ENCODE results near the gene CACNA2D3.

CACNA2D3 gene

DNA sequence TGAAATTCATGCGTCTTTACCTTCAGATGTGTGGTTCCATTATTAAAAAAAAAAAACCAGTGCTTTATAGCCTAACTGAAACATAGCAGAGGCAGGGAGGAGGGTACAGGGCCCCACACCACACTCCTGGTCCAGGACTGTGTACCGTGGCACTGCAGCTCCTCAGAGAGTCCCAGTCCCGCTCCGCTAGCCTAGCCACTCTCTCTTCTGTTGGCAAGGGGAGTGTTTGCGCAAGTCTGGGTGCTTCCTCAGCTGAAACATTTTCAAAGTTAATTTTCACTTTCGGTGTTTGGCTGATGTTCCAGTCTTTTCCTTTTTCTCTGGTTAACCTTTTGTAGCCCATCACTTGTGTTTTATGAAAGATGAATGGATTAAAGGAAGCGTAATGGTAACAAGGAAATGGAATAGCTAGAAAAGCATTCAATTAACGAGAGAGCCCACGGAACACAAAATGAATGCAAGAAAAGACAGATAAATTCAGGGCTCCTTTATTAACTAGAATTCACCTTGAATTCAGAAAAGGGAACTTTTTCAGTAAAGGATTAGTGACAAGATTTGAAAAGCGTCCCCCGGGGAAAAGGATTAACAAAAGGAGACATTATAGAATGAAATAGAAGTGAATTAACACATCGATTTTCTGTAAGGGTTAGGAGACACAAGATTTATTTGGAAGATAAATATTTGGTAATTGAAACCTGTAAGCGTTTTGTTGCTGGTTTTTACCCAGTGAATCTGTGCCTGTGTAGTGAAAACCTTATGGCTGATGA lies 177.0 kb downstream of the CACNA2D3 start:
- Histone ChIP-seq H3K9ac (ENCODE audit: low read depth, low read length) (no peak overlapping the region), H3K36me3 (ENCODE audit: insufficient read depth, low read depth, low read length) (no peaks in the 10 kb centered on the region), H3K4me3 (ENCODE audit: low read length) (no peak overlapping the region), H3K27ac (ENCODE audit: low read length) (no peak overlapping the region), H3K4me1 (ENCODE audit: insufficient read depth, low read length) (peaks cover 10% of the 10 kb centered on the region), H3K9me3 (ENCODE audit: insufficient read depth, low read depth, low read length) (no peaks in the 10 kb centered on the region), H3K27me3 (ENCODE audit: insufficient read depth, low read length) (no peaks in the 10 kb centered on the region)

DNA sequence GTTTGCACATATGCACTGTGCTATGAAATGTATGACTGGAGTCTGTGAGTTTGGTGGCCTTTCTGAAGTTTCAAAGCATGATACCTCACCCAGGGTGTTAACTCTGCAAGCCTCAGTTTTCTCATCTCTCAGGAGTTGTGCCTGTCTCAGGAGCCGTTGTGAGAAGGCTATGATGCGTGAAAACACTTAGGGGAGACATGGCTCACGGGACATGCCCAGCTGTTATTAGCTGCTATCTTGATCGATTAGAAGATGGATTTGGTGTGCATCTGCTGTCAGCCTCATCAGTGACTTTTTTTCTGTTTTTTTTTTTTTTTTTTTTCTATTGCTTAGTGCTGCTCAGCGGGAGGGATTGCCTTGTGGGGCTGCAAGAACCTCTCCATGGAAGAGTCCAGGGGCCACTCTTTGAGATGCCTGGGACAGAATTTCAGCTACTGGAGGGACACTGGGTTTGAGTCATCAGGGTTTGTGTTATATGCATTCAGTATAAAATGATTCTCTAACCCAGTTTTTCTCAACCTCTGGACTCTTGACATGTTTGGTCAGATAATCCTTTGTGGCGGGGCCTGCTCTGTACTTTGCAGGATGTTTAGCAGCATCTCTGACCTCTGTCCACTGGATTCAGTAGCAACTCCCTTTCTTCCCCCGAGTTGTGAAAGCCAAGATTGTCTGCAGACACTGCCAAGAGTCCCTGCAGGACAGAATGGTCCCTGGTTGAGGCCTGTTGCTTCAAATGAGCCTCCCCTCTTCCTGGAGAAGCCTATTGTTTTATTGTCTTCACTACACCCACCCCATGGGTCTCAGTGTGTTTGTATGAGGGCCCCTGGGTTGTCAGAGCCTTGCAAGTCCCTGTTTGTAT lies 181.4 kb downstream of the CACNA2D3 start:
- H3K27me3 ChIP-seq (ENCODE audit: insufficient read depth, low read length), result no peaks in the 10 kb centered on the region
- H3K27ac ChIP-seq (ENCODE audit: low read length), result no peak overlapping the region
- no peak overlapping the region for H3K4me3 ChIP-seq (ENCODE audit: low read length)
- H3K36me3 ChIP-seq (ENCODE audit: insufficient read depth, low read depth, low read length), result no peaks in the 10 kb centered on the region
- H3K9me3 ChIP-seq (ENCODE audit: insufficient read depth, low read depth, low read length), result no peaks in the 10 kb centered on the region
- H3K4me1 ChIP-seq (ENCODE audit: insufficient read depth, low read length), result no peaks in the 10 kb centered on the region; the same call in 1 of the 2 replicates
- H3K9ac ChIP-seq (ENCODE audit: low read depth, low read length), result no peak overlapping the region

DNA sequence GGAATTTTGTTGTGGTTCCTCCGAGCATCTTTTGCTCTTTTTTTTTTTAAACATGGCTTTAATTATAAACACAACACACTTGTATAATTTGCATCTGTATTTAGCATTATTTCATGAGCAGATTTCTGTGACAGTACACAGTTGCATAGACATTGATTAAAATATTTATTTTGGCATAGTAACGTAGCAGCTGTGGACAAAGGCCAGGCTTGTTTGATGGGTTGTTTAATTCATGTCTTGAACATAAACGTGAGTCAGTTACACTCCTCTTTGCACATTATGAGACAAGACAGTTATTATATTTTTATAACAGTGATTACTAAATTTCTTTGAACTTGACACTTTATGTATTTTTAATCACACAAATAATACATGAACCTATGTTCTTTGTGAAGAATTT lies 182.5 kb downstream of the CACNA2D3 start:
- H3K27ac ChIP-seq (ENCODE audit: low read length), result no peak overlapping the region
- H3K27me3 ChIP-seq (ENCODE audit: insufficient read depth, low read length), result no peaks in the 10 kb centered on the region
- H3K4me3 ChIP-seq (ENCODE audit: low read length), result no peak overlapping the region

GRCh38 chr3:54305409-54306099 lies 183.2 kb downstream of the CACNA2D3 start:
- H3K27ac ChIP-seq (ENCODE audit: low read length), result no peak overlapping the region
- H3K4me1 ChIP-seq (ENCODE audit: insufficient read depth, low read length), result no peaks in the 10 kb centered on the region
- H3K27me3 ChIP-seq (ENCODE audit: insufficient read depth, low read length), result no peaks in the 10 kb centered on the region
- no peaks in the 10 kb centered on the region for H3K36me3 ChIP-seq (ENCODE audit: insufficient read depth, low read depth, low read length)
- H3K9me3 ChIP-seq (ENCODE audit: insufficient read depth, low read depth, low read length), result no peaks in the 10 kb centered on the region
- H3K4me3 ChIP-seq (ENCODE audit: low read length), result no peak overlapping the region
- no peak overlapping the region for H3K9ac ChIP-seq (ENCODE audit: low read depth, low read length)

More for the DNA sequence above, 182.5 kb downstream of the CACNA2D3 start:
- no peaks in the 10 kb centered on the region for H3K36me3 ChIP-seq (ENCODE audit: insufficient read depth, low read depth, low read length)
- no peak overlapping the region for H3K9ac ChIP-seq (ENCODE audit: low read depth, low read length)
- H3K9me3 ChIP-seq (ENCODE audit: insufficient read depth, low read depth, low read length), result no peaks in the 10 kb centered on the region
- no peaks in the 10 kb centered on the region for H3K4me1 ChIP-seq (ENCODE audit: insufficient read depth, low read length)

GRCh38 chr3:54307566-54308180 lies 185.3 kb downstream of the CACNA2D3 start:
- Histone ChIP-seq H3K27me3 (ENCODE audit: insufficient read depth, low read length) (no peaks in the 10 kb centered on the region), H3K9ac (ENCODE audit: low read depth, low read length) (no peak overlapping the region), H3K4me3 (ENCODE audit: low read length) (no peak overlapping the region), H3K36me3 (ENCODE audit: insufficient read depth, low read depth, low read length) (no peaks in the 10 kb centered on the region), H3K4me1 (ENCODE audit: insufficient read depth, low read length) (no peaks in the 10 kb centered on the region), H3K9me3 (ENCODE audit: insufficient read depth, low read depth, low read length) (no peaks in the 10 kb centered on the region), H3K27ac (ENCODE audit: low read length) (no peak overlapping the region)

- no peak overlapping the region for H3K4me3 ChIP-seq (ENCODE audit: low read length)
- H3K27ac ChIP-seq (ENCODE audit: low read length), result no peak overlapping the region
- H3K9me3 ChIP-seq (ENCODE audit: insufficient read depth, low read depth, low read length), result no peaks in the 10 kb centered on the region
- no peak overlapping the region for H3K9ac ChIP-seq (ENCODE audit: low read depth, low read length)
- H3K27me3 ChIP-seq (ENCODE audit: insufficient read depth, low read length), result no peaks in the 10 kb centered on the region
- H3K4me1 ChIP-seq (ENCODE audit: insufficient read depth, low read length), result no peaks in the 10 kb centered on the region
- H3K36me3 ChIP-seq (ENCODE audit: insufficient read depth, low read depth, low read length), result no peaks in the 10 kb centered on the region
Measured at GRCh38 chr3:54309601-54310000, 187.2 kb downstream of the CACNA2D3 start.

DNA sequence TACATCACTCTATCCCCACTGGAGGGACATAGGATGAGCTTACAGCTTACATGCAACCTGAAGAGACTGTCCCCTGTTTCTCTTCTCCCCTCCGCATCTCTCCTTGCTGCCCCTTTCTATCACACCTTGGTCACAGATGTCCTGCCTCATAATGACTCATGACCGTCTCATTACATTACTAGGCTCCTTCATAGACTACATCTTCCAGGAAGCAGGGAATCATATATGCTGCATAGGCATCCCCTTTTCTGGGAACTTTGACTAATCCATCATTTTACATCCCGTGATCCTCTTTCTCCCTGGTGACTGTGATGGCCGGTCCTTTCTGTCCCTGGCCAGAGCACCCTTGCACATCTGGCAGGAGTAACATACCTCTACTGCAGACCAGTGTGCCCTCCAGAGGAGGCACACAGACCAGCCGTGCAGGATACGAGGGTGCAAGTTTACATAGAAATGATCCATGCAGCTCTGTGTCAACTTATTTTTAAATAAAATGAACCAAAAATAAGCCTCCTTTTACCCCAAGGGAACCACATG lies 188.9 kb downstream of the CACNA2D3 start:
- Histone ChIP-seq H3K9me3 (ENCODE audit: insufficient read depth, low read depth, low read length) (no peaks in the 10 kb centered on the region), H3K27me3 (ENCODE audit: insufficient read depth, low read length) (no peaks in the 10 kb centered on the region), H3K4me3 (ENCODE audit: low read length) (no peak overlapping the region), H3K4me1 (ENCODE audit: insufficient read depth, low read length) (no peaks in the 10 kb centered on the region), H3K27ac (ENCODE audit: low read length) (no peak overlapping the region), H3K36me3 (ENCODE audit: insufficient read depth, low read depth, low read length) (no peaks in the 10 kb centered on the region), H3K9ac (ENCODE audit: low read depth, low read length) (no peak overlapping the region)

GRCh38 chr3:54312156-54312899 lies 190.0 kb downstream of the CACNA2D3 start:
- Histone ChIP-seq H3K4me1 (ENCODE audit: insufficient read depth, low read length) (no peaks in the 10 kb centered on the region), H3K4me3 (ENCODE audit: low read length) (no peak overlapping the region), H3K27ac (ENCODE audit: low read length) (no peak overlapping the region), H3K36me3 (ENCODE audit: insufficient read depth, low read depth, low read length) (no peaks in the 10 kb centered on the region), H3K9me3 (ENCODE audit: insufficient read depth, low read depth, low read length) (no peaks in the 10 kb centered on the region), H3K27me3 (ENCODE audit: insufficient read depth, low read length) (no peaks in the 10 kb centered on the region), H3K9ac (ENCODE audit: low read depth, low read length) (no peak overlapping the region)

GRCh38 chr3:54313418-54313817 lies 191.1 kb downstream of the CACNA2D3 start:
- Histone ChIP-seq H3K36me3 (ENCODE audit: insufficient read depth, low read depth, low read length) (no peaks in the 10 kb centered on the region), H3K27ac (ENCODE audit: low read length) (no peak overlapping the region), H3K9ac (ENCODE audit: low read depth, low read length) (no peak overlapping the region), H3K9me3 (ENCODE audit: insufficient read depth, low read depth, low read length) (no peaks in the 10 kb centered on the region), H3K27me3 (ENCODE audit: insufficient read depth, low read length) (no peaks in the 10 kb centered on the region), H3K4me3 (ENCODE audit: low read length) (no peak overlapping the region), H3K4me1 (ENCODE audit: insufficient read depth, low read length) (no peaks in the 10 kb centered on the region)

DNA sequence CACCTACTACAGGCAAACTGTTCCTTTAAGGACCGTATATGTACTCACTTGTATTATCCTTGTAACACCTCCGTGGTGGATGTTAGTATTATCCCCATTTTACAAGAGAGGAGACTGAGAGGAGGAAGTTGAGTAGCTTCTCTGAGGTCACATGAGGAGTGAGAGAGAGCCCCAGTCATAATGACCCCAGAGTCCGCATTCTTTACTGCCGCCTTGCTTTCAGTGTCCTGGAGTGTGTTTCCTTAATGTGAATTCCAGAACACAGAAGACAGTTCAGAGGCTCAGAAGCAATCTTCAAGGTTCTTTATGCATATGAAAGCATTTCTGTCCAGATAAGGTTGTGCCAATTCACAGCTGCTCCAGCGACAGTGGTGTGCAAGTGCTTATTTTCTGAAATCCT lies 199.2 kb downstream of the CACNA2D3 start:
- Histone ChIP-seq H3K4me3 (ENCODE audit: low read length) (no peak overlapping the region), H3K4me1 (ENCODE audit: insufficient read depth, low read length) (peaks cover 5% of the 10 kb centered on the region; the same call in 1 of the 2 replicates), H3K27ac (ENCODE audit: low read length) (no peak overlapping the region)

DNA sequence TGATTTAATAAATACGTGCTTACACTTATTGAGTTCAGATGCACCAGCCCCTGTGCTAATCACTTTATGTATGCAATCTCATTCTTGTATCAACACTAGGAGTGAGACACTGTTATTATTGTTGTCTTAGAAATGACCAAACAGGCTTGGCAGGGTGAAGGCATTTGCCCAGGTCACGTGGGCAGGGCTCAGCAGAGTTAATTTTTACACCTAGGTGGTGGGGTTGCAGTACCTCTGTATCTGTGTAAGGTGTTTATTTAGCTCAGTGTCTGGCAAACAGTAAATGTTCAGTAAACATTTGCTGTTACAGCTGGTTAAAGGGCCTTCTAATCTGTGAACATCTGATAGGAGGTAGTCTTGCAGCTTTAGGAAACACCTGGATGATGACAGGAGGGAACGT lies 200.0 kb downstream of the CACNA2D3 start:
- no peaks in the 10 kb centered on the region for H3K27me3 ChIP-seq (ENCODE audit: insufficient read depth, low read length)

More for the DNA sequence above, 199.2 kb downstream of the CACNA2D3 start:
- no peaks in the 10 kb centered on the region for H3K9me3 ChIP-seq (ENCODE audit: insufficient read depth, low read depth, low read length)
- H3K27me3 ChIP-seq (ENCODE audit: insufficient read depth, low read length), result no peaks in the 10 kb centered on the region
- no peaks in the 10 kb centered on the region for H3K36me3 ChIP-seq (ENCODE audit: insufficient read depth, low read depth, low read length)
- H3K9ac ChIP-seq (ENCODE audit: low read depth, low read length), result no peak overlapping the region

More for the DNA sequence above, 200.0 kb downstream of the CACNA2D3 start:
- Histone ChIP-seq H3K9ac (ENCODE audit: low read depth, low read length) (no peak overlapping the region), H3K27ac (ENCODE audit: low read length) (no peak overlapping the region), H3K4me1 (ENCODE audit: insufficient read depth, low read length) (peaks cover 5% of the 10 kb centered on the region), H3K4me3 (ENCODE audit: low read length) (no peak overlapping the region), H3K9me3 (ENCODE audit: insufficient read depth, low read depth, low read length) (no peaks in the 10 kb centered on the region), H3K36me3 (ENCODE audit: insufficient read depth, low read depth, low read length) (no peaks in the 10 kb centered on the region)

All from iPS-20b (cell line).